Smooth muscle cell of the pulmonary artery (primary cell): ENCODE data around the gene IL32. TPM values are rescaled to one million over a fixed set of nuclear protein-coding genes. Genes with fewer than 3 reads are reported as not detected.

Experiments used
- total RNA-seq: library from RNA; depleted of rRNA; stranded (reverse); fragments of >200 nt; gene quantifications from 2 replicates; pipeline ENCODE4 v1.2.3, GENCODE V29; 2014

The IL32 gene, protein sequence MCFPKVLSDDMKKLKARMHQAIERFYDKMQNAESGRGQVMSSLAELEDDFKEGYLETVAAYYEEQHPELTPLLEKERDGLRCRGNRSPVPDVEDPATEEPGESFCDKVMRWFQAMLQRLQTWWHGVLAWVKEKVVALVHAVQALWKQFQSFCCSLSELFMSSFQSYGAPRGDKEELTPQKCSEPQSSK
- 4.0 and 6.3 TPM in 2 replicates for total RNA-seq

DNA sequence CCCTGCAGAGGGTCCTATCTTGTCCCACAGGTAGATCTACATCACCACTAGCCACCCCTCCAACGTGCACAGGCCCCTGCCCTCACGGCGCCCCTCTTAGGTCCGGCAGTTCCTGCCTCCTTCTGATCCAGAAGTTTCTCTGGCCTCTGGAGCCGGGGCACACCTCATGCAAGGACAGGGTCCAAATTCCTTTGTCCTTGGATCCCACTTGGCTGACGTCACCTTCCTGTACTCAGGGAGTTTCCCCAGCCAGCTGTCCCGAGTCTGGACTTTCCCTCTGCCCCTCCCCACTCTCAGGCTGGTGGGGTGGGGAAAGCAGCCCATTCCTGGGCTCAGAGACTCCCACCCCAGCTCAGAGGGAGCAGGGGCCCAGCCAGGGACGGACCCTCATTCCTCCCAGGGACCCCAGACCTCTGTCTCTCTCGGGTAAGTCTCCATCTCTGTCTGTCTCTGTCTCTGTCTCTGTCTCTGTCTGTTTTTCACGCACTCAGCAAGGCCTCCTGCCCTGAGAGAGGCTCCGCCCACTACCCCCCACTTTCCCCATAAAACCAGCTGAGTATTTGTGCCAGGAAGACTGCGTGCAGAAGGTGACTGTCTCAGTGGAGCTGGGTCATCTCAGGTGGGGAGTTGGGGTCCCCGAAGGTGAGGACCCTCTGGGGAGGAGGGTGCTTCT is at the start of gene IL32:
Gene IL32 (plus strand): TSS at position 572 of the 673 bp plus-strand sequence. CDS start 172 bp downstream, outside the sequence.

DNA sequence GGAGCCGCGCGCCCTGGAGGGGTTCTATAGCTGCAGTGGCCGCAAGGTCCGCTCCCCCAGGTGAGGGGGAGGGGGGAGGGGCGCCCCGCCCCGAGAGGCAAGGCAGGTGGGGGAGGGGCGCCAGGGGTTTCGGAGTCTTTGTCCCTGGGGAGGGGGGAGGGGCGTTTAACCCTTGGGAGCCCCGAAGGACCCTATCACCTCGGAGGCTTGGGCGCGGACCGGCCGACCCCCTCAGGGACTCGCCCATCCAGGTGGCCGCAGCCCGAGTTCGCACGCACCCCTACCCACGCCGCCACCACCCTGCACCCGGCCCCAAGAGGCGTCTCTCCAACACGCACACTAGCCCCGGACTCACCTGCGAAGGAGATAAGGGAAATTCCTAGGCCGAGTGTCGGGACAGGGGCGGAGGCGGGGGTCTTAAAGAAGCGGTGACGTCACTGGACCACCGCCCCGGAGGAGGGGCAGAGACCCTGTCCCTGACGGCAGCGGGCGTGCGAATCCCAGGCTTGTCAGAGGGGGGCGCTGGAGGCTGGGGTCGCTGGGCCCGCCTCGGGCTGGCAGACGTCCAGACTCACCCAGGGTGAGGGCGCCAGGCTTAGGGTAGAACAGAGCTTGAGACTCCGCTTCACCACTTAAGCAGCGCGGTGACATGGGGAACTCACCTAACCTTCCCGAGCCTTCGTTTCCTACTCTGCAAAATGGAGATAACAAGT is 47.5 kb upstream of the IL32 start, which contains the start of gene CLDN6:
Gene CLDN6 (minus strand): TSS at position 390 of the 713 bp plus-strand sequence. CDS start 2,162 bp downstream, outside the sequence.

DNA sequence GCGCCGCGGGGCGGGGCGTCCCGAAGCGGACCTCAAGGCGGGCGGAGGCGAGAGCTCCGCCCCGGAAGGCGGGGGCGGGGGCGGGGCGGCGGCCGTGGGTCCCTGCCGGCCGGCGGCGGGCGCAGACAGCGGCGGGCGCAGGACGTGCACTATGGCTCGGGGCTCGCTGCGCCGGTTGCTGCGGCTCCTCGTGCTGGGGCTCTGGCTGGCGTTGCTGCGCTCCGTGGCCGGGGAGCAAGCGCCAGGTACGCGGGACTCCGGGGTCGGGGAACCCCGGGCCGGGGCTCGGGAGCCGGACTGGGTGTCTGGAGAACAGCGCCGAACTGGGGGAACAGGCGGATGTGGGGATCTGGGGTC is 45.2 kb upstream of the IL32 start, which contains the start of gene TNFRSF12A:
Gene TNFRSF12A (plus strand): TSS at position 122 of the 357 bp plus-strand sequence. CDS start 30 bp downstream, at position 152.

DNA sequence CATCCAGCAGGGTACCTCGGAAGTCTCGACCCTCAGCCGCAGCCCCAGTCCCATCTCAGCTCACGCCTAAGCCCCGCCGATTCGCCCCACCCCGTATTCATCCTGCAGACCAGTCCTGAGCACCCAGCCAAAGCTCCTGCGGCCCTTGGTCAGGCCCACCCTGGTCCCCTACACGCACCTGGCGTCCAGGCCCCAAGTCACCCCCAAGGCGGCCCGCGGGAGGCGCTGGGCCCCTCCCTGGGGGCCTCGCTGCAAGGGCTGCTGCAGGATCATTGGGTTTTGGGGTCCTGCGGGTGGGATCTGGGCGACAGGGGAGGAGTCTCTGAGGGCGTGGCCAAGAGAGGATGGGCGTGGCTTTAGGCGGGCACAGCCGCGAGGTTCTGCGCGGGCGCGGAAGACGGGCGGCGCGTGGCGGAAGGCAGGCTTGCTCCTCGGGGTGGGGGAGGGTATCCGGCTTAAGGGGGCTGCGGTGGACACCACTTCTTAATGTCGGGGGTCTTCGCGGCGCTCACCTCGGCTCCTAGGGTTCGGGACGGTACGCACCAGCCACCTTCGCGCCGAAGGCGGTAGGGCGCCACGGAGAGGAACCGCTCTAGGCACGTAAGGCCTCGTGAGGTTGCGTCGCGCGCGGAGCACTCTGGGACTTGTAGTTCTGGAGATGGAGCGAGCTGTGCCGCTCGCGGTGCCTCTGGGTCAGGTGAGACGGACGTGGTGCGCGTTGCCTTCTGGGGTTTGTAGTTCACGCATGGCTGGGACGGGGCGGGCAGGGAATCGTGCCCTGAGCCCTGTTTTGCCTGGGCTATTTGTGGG is 41.6 kb upstream of the IL32 start, which contains the start of the genes HCFC1R1 and THOC6:
Gene HCFC1R1 (minus strand): TSS at position 274 of the 810 bp plus-strand sequence. CDS start 1 bp downstream, at position 273.
Gene THOC6 (plus strand): TSS at position 367 of the 810 bp plus-strand sequence. CDS start 292 bp downstream, at position 659.

DNA sequence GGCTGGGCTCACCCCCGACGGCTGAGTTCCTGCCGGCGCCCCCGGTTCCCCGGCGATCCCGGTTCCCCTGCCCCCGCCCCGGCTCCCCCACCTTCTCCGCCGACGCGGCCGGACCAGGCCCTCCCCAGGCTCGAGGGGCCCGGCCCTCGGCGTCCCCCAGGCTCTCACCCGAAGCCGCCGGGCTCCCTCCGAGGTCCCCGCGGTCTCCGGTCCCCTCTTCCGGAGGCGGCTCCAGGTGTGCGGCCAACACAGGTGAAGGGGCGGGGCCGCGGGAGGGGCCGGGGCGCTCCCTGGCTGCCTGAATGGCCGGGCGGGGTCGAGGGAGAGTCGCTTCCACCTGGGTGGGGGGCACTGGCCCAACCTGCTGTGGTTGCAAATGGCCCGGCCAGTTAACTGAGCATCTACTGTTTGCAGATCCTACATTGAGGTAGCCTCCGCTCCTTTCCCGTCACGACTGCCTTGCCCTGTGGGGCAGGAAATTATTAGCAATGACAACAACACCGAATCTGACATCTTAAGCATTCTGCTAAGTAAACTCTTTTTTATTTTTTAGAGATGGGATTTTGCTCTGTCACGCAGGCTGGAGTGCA is 28.6 kb upstream of the IL32 start, which contains the start of gene BICDL2:
Gene BICDL2 (minus strand): TSS at position 219 of the 590 bp plus-strand sequence. CDS start 1,448 bp downstream, outside the sequence.

DNA sequence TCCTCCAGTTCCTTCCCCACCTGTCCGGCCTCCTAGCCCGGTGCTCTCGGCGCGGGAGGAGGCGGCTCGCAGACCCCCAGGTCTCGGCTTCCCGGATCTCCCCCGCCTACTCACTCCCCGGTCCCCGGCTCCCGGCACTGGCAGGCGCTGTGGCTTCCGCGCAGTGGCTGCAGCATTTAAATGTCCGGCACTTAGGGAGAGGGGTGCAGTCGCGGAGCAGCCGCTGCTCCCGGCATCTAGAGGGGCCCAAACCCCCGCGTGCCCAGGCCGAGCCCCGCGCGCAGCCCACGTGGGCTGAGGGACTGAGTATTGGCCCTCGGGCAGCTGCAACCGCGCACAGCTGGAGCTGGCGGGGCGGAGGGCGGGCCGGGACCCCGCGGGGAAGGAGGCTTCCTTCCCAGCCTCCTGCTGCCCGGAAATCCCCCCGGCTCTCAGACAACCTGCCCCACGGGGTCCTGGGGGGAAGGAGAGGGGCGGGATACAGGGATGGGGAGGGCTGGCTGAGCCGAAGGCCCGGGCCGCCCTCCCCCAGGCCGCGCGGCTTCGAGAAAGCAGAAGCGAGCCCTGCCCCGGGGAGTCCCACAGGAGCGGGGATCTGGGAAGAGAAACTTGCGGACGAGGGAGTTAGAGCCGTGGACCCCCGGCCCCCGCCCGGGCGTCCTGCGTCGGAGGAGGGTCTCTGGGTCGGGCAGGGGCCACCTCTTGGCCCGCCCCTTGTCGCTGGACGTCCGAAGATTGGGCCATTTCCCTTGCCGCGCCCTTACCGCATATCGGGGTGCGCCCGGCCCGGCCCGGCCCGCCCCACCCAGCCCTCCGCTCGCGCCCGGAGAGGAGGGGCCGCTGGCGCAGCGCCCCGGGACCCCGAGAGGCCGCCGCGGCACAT is 19.4 kb upstream of the IL32 start, which contains the start of gene MMP25:
Gene MMP25 (plus strand): TSS at position 804 of the 883 bp plus-strand sequence. CDS start 357 bp downstream, outside the sequence.

DNA sequence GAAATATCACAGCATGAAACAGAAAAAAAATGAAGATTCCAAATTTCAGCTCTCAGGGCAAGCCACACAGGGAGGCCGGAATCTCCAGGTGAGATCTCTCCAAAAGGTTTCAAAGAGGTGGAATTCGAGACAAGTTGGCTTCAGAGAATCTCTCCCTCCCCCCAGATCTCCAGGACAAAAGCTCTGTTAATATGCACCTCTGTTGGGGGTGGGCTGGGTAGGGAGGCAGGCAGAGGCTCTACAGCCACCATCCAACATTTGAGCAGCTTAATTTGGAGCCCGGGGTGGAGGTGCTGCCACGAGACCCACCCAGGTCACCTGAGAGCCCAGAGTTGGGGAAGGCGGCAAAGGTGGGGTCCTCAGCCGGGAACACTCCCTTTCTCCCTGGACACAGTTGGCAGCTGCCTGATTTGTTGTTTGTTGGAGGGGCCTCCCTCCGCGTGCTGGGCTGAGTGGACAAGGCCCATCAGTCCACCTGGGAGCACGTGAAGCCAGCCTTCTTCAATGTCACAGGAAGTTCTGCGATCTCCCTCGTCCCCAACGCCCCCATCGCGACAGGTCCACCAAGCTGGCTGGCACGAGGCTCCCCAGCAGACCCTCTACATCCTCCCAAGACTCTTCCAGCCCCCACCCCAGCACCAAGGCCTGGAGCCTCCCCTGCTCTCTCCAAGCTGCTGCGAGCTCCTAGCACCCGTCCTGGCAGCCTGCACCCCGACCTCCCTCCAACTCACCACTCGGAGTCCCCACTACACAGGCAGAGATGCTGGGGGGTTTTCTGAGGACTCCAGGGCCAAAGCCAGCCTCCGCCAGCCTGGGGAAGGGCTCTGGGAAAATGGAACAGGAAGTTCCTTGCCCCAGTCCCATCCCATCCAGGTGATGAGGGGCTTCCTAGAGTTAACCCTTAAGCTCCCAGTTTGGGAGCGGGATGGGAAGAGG is 33.3 kb downstream of the IL32 start, which contains the start of gene ZSCAN10:
Gene ZSCAN10 (minus strand): TSS at position 836 of the 936 bp plus-strand sequence. CDS start 6,357 bp downstream, outside the sequence.

DNA sequence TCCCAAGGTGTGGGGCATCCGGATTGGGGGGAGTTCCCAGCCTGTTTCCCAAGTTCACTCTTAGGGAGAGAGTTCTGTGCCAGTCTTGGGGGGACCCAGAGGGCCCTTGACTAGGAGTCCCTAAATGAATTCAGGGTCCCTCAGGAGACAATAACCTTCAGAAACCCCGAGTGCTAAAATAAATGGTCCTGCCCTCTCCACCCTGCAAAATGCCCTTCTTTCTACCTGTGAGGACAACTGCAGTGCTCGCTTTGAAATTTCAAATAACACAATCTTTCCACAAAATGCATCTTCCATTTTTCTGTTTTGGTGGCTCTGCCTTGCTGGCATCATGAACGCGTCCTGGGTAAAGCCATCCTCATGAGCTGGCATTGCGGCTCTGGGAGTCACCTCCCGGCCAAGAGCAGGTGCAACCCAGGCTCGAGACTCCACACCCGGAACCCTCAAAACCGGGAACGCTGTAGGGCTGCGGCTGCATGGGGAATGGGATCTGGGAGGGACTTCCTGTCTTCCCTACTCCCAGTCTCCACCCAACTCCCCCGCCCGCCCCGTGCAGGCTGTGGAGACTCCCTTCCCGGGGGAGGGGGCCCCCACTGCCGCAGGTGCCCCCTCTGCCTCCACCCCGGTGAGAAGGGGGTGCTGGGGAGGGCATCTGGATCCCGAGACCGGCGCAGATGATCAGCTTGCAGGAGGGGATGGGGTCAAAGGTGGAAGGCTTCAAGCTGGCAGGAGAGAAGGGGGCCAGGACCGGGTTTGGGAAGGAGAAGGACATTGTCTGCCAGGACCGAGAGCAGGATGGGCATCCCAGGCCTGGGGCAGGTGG is 46.8 kb downstream of the IL32 start, which contains the start of gene ZNF205:
Gene ZNF205 (plus strand): TSS at position 529 of the 823 bp plus-strand sequence. CDS start 845 bp downstream, outside the sequence.

Other genes with a start within 250 kb of the IL32 start
- 0.23 TPM in 1 of 2 replicates, not detected in the other for gene PRSS21, start 248.4 kb upstream of the IL32 start, total RNA-seq
- 0.13 TPM in 1 of 2 replicates, not detected in the other for gene ZG16B, start 235.3 kb upstream of the IL32 start, total RNA-seq
- not detected in 2 replicates for gene PRSS22, start 207.5 kb upstream of the IL32 start, total RNA-seq
- 42.1 and 44.4 TPM in 2 replicates for gene FLYWCH2, start 182.4 kb upstream of the IL32 start, total RNA-seq
- 36.4 and 89.1 TPM in 2 replicates for gene FLYWCH1, start 153.7 kb upstream of the IL32 start, total RNA-seq
- not detected in 2 replicates for gene KREMEN2, start 101.4 kb upstream of the IL32 start, total RNA-seq
- 3.3 and 3.4 TPM in 2 replicates for gene PAQR4, start 96.3 kb upstream of the IL32 start, total RNA-seq
- 2.0 and 2.5 TPM in 2 replicates for gene PKMYT1, start 85.2 kb upstream of the IL32 start, total RNA-seq
- 0.10 TPM in 1 of 2 replicates, not detected in the other for gene CLDN9, start 52.7 kb upstream of the IL32 start, total RNA-seq
- 0.13 and 0.46 TPM in 2 replicates for gene CLDN6, start 47.5 kb upstream of the IL32 start, total RNA-seq
- gene TNFRSF12A, start 45.3 kb upstream of the IL32 start, total RNA-seq: 185 and 394 TPM in 2 replicates
- 33.4 and 46.1 TPM in 2 replicates for gene HCFC1R1, start 41.7 kb upstream of the IL32 start, total RNA-seq
- gene THOC6, start 41.6 kb upstream of the IL32 start, total RNA-seq: 14.1 and 17.3 TPM in 2 replicates
- gene BICDL2, start 28.7 kb upstream of the IL32 start, total RNA-seq: 0.40 and 0.46 TPM in 2 replicates
- gene MMP25, start 19.1 kb upstream of the IL32 start, total RNA-seq: not detected in 2 replicates
- gene ZSCAN10, start 33.7 kb downstream of the IL32 start, total RNA-seq: not detected in 2 replicates
- 12.4 and 16.0 TPM in 2 replicates for gene ZNF205, start 46.9 kb downstream of the IL32 start, total RNA-seq
- 11.6 and 15.3 TPM in 2 replicates for gene ZNF213, start 69.4 kb downstream of the IL32 start, total RNA-seq
- 0.07 TPM in 1 of 2 replicates, not detected in the other for gene OR1F1, start 122.6 kb downstream of the IL32 start, total RNA-seq
- 5.9 and 6.3 TPM in 2 replicates for gene ZNF200, start 169.5 kb downstream of the IL32 start, total RNA-seq
- gene MEFV, start 191.0 kb downstream of the IL32 start, total RNA-seq: 0.07 and 0.10 TPM in 2 replicates
- gene ZNF263, start 217.9 kb downstream of the IL32 start, total RNA-seq: 41.4 and 46.5 TPM in 2 replicates
- 6.8 TPM in 2 replicates for gene TIGD7, start 239.8 kb downstream of the IL32 start, total RNA-seq
- 17.4 and 17.9 TPM in 2 replicates for gene ZNF75A, start 239.9 kb downstream of the IL32 start, total RNA-seq